SK-N-SH (cell line): ENCODE measurements around the gene ING5. TPM values are rescaled to one million over a fixed set of nuclear protein-coding genes. Genes with fewer than 3 reads are reported as not detected.
"Not testable (repeated sequence)": the region's sequence is repeated elsewhere in the genome, so short reads cannot be mapped to it uniquely, and the experiment has no call there.

ENCODE experiments used
- CTCF ChIA-PET: fragments of 300-600, 350-600 bp; formaldehyde crosslinking; extraction: SDS; loops from one replicate; lab custom pipeline; 2021; lab: Yijun Ruan, JAX
- POLR2A ChIA-PET: fragments of 350-600 bp; sonication (Branson Sonifier 250); formaldehyde crosslinking; extraction: SDS; loops from one replicate; lab custom pipeline; 2020; ENCODE audit warnings: antibody characterized with exemption, inconsistent platforms; lab: Yijun Ruan, JAX
- DNase-seq: peaks from one replicate; pipeline ENCODE4 v3.0.0; 2012
- H2AFZ ChIP-seq: fragments of 200-600 bp; sonication (generic); 2 replicates; pipeline ENCODE4 v1.8.1; 2016; ENCODE audit warnings: antibody characterized with exemption, mild to moderate bottlenecking, low read depth
- H3F3A ChIP-seq: fragments of 200-600 bp; sonication (generic); replicated peaks from 2 replicates; pipeline ENCODE3; 2016; ENCODE audit warnings: antibody characterized with exemption, mild to moderate bottlenecking; ENCODE audit not compliant: insufficient read depth
- H3K27ac ChIP-seq, 2 experiments: fragments of 200-500 bp in 1 of 2; fragments of 200-600 bp in 1 of 2; sonication (Bioruptor generic) in 1 of 2; sonication (generic), shearing (Covaris generic) in 1 of 2; 2 replicates each; pipeline versions ENCODE4 v1.5.1 to v1.6.1; 2014 to 2016; ENCODE audit warnings: low read depth in 2 of 2, inconsistent platforms in 1 of 2, low read length in 1 of 2, mild to moderate bottlenecking in 1 of 2, mixed read lengths in 1 of 2
- H3K27me3 ChIP-seq: fragments of 200-600 bp; sonication (generic), shearing (Covaris generic); 2 replicates; pipeline ENCODE4 v1.6.1; 2016; ENCODE audit warnings: mixed run types; ENCODE audit not compliant: insufficient read depth
- H3K36me3 ChIP-seq, 2 experiments: fragments of 200-500 bp in 1 of 2; fragments of 200-600 bp in 1 of 2; sonication (Bioruptor generic) in 1 of 2; sonication (generic) in 1 of 2; replicated peaks in 1 of 2; 2 replicates each; pipeline versions ENCODE3 to v1.5.1; 2014 to 2016; ENCODE audit warnings: low read length in 1 of 2, mild to moderate bottlenecking in 1 of 2; ENCODE audit not compliant: insufficient read depth in 2 of 2, control insufficient read depth in 1 of 2
- H3K4me1 ChIP-seq, 2 experiments: fragments of 200-500 bp in 1 of 2; fragments of 200-600 bp in 1 of 2; sonication (Bioruptor generic) in 1 of 2; sonication (generic), shearing (Covaris generic) in 1 of 2; 2 replicates each; pipeline versions ENCODE4 v1.5.1 to v1.6.1; 2014 to 2016; ENCODE audit warnings: low read depth in 1 of 2, low read length in 1 of 2, mixed run types in 1 of 2; ENCODE audit not compliant: insufficient read depth in 2 of 2, control insufficient read depth in 1 of 2
- H3K4me2 ChIP-seq: fragments of 200-600 bp; sonication (generic), shearing (Covaris generic); 2 replicates; pipeline ENCODE4 v1.6.1; 2017; ENCODE audit warnings: mixed run types
- H3K4me3 ChIP-seq, 2 experiments: fragments of 200-500 bp in 1 of 2; fragments of 200-600 bp in 1 of 2; sonication (Bioruptor generic) in 1 of 2; sonication (generic), shearing (Covaris generic) in 1 of 2; 2 replicates each; pipeline versions ENCODE4 v1.5.1 to v1.8.1; 2014 to 2016; ENCODE audit warnings: low read depth in 2 of 2, inconsistent platforms in 1 of 2, low read length in 1 of 2, mild to moderate bottlenecking in 1 of 2, mixed read lengths in 1 of 2, moderate library complexity in 1 of 2
- H3K79me2 ChIP-seq: fragments of 200-600 bp; sonication (generic); 2 replicates; pipeline ENCODE4 v1.8.1; 2017; ENCODE audit warnings: mild to moderate bottlenecking; ENCODE audit not compliant: insufficient read depth
- H3K9ac ChIP-seq: fragments of 200-600 bp; sonication (generic); 2 replicates; pipeline ENCODE4 v1.6.1; 2017; ENCODE audit warnings: mixed run types
- H3K9me2 ChIP-seq: fragments of 200-600 bp; sonication (generic); 2 replicates; pipeline ENCODE4 v1.6.1; 2017; ENCODE audit warnings: mixed run types
- H3K9me3 ChIP-seq: fragments of 200-600 bp; sonication (generic); 2 replicates; pipeline ENCODE4 v1.6.1; 2017; ENCODE audit warnings: mixed run types, mild to moderate bottlenecking, moderate library complexity
- H4K20me1 ChIP-seq: fragments of 200-600 bp; sonication (generic); 2 replicates; pipeline ENCODE4 v1.6.1; 2017; ENCODE audit warnings: mild to moderate bottlenecking, mixed run types; ENCODE audit not compliant: insufficient read depth
- CHD2 ChIP-seq: fragments of 150-350 bp; IDR thresholded peaks from 2 replicates; pipeline ENCODE4 v1.6.1; 2018; ENCODE audit warnings: low read length; ENCODE audit not compliant: partially characterized antibody
- CTCF ChIP-seq: fragments of 200-600 bp; sonication (generic); IDR thresholded peaks from 2 replicates; pipeline ENCODE4 v1.6.1; 2017; ENCODE audit warnings: antibody characterized with exemption, mild to moderate bottlenecking, moderate library complexity
- ELF1 ChIP-seq: IDR thresholded peaks from 2 replicates; pipeline ENCODE4 v1.4.0; 2012
- EP300 ChIP-seq, 2 experiments: IDR thresholded peaks; 2 replicates each; pipeline versions ENCODE4 v1.4.0 to v1.6.1; 2012; ENCODE audit warnings: borderline replicate concordance in 1 of 2, low read depth in 1 of 2, low read length in 1 of 2
- EZH2phosphoT487 ChIP-seq: fragments of 200-600 bp; sonication (generic); IDR thresholded peaks from 2 replicates; pipeline ENCODE4 v1.6.1; 2017; ENCODE audit warnings: low read depth, mixed run types, mild to moderate bottlenecking, antibody characterized with exemption, moderate library complexity, borderline replicate concordance
- FOSL2 ChIP-seq: IDR thresholded peaks from 2 replicates; pipeline ENCODE4 v1.4.0; 2012; ENCODE audit warnings: low read depth, mild to moderate bottlenecking, moderate library complexity, borderline replicate concordance
- FOXJ3 ChIP-seq: sonication (generic); formaldehyde crosslinking; IDR thresholded peaks from 2 replicates; pipeline ENCODE4 v1.5.1; 2020; ENCODE audit warnings: mild to moderate bottlenecking, missing genetic modification reagents
- IRF3 ChIP-seq: fragments of 150-350 bp; IDR thresholded peaks from 2 replicates; pipeline ENCODE4 v1.6.1; 2016; ENCODE audit warnings: mild to moderate bottlenecking, low read depth, low read length
- JUND ChIP-seq: IDR thresholded peaks from 2 replicates; pipeline ENCODE4 v1.4.0; 2012
- MAX ChIP-seq: IDR thresholded peaks from 2 replicates; pipeline ENCODE4 v1.4.0; 2012; ENCODE audit warnings: low read depth
- NFIC ChIP-seq: IDR thresholded peaks from 2 replicates; pipeline ENCODE4 v1.4.0; 2012; ENCODE audit warnings: borderline replicate concordance
- RAD21 ChIP-seq: IDR thresholded peaks from 2 replicates; pipeline ENCODE4 v1.6.1; 2012; ENCODE audit warnings: mild to moderate bottlenecking, low read length
- SIN3A ChIP-seq: IDR thresholded peaks from 2 replicates; pipeline ENCODE4 v1.6.1; 2012; ENCODE audit warnings: low read depth, mild to moderate bottlenecking, low read length, moderate library complexity, borderline replicate concordance
- TAF1 ChIP-seq: IDR thresholded peaks from 2 replicates; pipeline ENCODE4 v1.6.1; 2012; ENCODE audit warnings: low read depth, mild to moderate bottlenecking, low read length, moderate library complexity, borderline replicate concordance
- TCF12 ChIP-seq: IDR thresholded peaks from 2 replicates; pipeline ENCODE4 v1.4.0; 2012
- USF1 ChIP-seq: IDR thresholded peaks from 2 replicates; pipeline ENCODE4 v1.4.0; 2012; ENCODE audit warnings: low read depth, borderline replicate concordance
- YY1 ChIP-seq: IDR thresholded peaks from 2 replicates; pipeline ENCODE4 v1.4.0; 2012; ENCODE audit warnings: low read depth, mild to moderate bottlenecking
- ZBTB33 ChIP-seq: IDR thresholded peaks from 2 replicates; pipeline ENCODE4 v1.4.0; 2012; ENCODE audit warnings: low read depth, borderline replicate concordance
- WGBS: methylation state at CpG from one replicate; pipeline ENCODE4 v1.1.6; 2017; ENCODE audit warnings: low lambda C conversion rate; 5-methylcytosine and 5-hydroxymethylcytosine counted together
- polyA plus RNA-seq, 3 experiments: library from polyadenylated mRNA; depleted of rRNA; stranded (reverse); fragments of >200 nt; gene quantifications; 2 replicates each; pipeline ENCODE4 v1.2.3, GENCODE V29; 2012

The ING5 gene
- polyA plus RNA-seq, 1 of the 3 experiments (the other 2 are of a cell fraction) = 56.3 TPM

- no peak for TF ChIP-seq IRF3
- no peak for TF ChIP-seq USF1
- no peak for TF ChIP-seq MAX
- no peak for TF ChIP-seq CTCF
- TF ChIP-seq, all 33 proteins: peak for 0
Observed at GRCh38 chr2:241759067-241759807, 57.4 kb downstream of the ING5 start (continued).

- H2AFZ ChIP-seq, DNase-seq, H3K9ac ChIP-seq, H4K20me1 ChIP-seq, H3K27me3 ChIP-seq, H3K9me3 ChIP-seq, CTCF ChIA-PET, H3K79me2 ChIP-seq, H3K27ac ChIP-seq, H3K4me3 ChIP-seq, H3K4me2 ChIP-seq, H3K9me2 ChIP-seq, POLR2A ChIA-PET: not testable (repeated sequence)
- H3K36me3 ChIP-seq = peaks cover 15 to 26% of the 10 kb centered on the region in 2 experiments
- 92% methylated on average over 2 of the region's 16 CpGs for whole genome bisulfite sequencing
- H3F3A ChIP-seq = peaks cover 12% of the 10 kb centered on the region
- peaks cover 0 to 25% of the 10 kb centered on the region in 2 experiments; a peak in 1 of 4 replicates for H3K4me1 ChIP-seq
Observed at GRCh38 chr2:241759893-241760292, 58.1 kb downstream of the ING5 start.

- Histone ChIP-seq H3K4me2 (no peak overlapping the region), H3K27me3 (no peaks in the 10 kb centered on the region), H3K79me2 (no peaks in the 10 kb centered on the region), H3K27ac (no peak overlapping the region), H3K4me3 (no peak overlapping the region), H3K9me3 (no peaks in the 10 kb centered on the region), H3K9me2 (no peaks in the 10 kb centered on the region), H3K9ac (no peak overlapping the region), H3K36me3 (peaks cover 15 to 25% of the 10 kb centered on the region in 2 experiments), H4K20me1 (no peaks in the 10 kb centered on the region), H2AFZ (no peak overlapping the region), H3K4me1 (peaks cover 0 to 27% of the 10 kb centered on the region in 2 experiments; a peak in 1 of 4 replicates), H3F3A (peaks cover 12% of the 10 kb centered on the region)
- POLR2A ChIA-PET = no interaction called here
- peak; percentile 19 for DNase-seq
- 100% methylated on average over 5 of the region's 17 CpGs for WGBS
- CTCF ChIA-PET = no interaction called here
- TF ChIP-seq YY1 (no peak), EZH2phosphoT487 (no peak), ZBTB33 (no peak), RAD21 (no peak), TAF1 (no peak), IRF3 (no peak), ELF1 (no peak), FOSL2 (no peak), SIN3A (no peak), FOXJ3 (CRISPR knock-in tag) (no peak), EP300 (IDR thresholded peaks at IDR 0.05; ENCODE audit: borderline replicate concordance in 1 of 2, low read depth in 1 of 2, low read length in 1 of 2) (no peak), CHD2 (no peak), JUND (no peak), TCF12 (no peak), NFIC (no peak)
Observed at GRCh38 chr2:241760301-241760771, 58.5 kb downstream of the ING5 start.
